GF-D8 (cell line): ENCODE measurements around the gene EML1.

Experiments
- DNase-seq: peaks from one replicate; lab custom pipeline; 2025; lab: John Stamatoyannopoulos, UW

The EML1 gene

GRCh38 chr14:99872786-99873440 is 79.7 kb downstream of the EML1 start:
- DNase-seq, result no peak

GRCh38 chr14:99873653-99874052 is 80.4 kb downstream of the EML1 start:
- DNase-seq, result no peak

- DNase-seq, result no peak
These were observed 81.1 kb downstream of the EML1 start for GRCh38 chr14:99874306-99874705.

- no peak for DNase-seq
These were observed 82.2 kb downstream of the EML1 start for GRCh38 chr14:99875421-99875820.

- no peak for DNase-seq
These were observed 82.6 kb downstream of the EML1 start for GRCh38 chr14:99875836-99876235.

GRCh38 chr14:99876406-99876805 is 83.2 kb downstream of the EML1 start:
- DNase-seq, result no peak

GRCh38 chr14:99878563-99878962 is 85.3 kb downstream of the EML1 start:
- no peak for DNase-seq

GRCh38 chr14:99879401-99880295 is 86.4 kb downstream of the EML1 start:
- DNase-seq, result no peak

GRCh38 chr14:99880651-99881420 is 87.6 kb downstream of the EML1 start:
- no peak for DNase-seq

GRCh38 chr14:99883866-99884650 is 90.8 kb downstream of the EML1 start:
- DNase-seq, result no peak

GRCh38 chr14:99884834-99885648 is 91.8 kb downstream of the EML1 start:
- no peak for DNase-seq

GRCh38 chr14:99885649-99885958 is 92.4 kb downstream of the EML1 start:
- DNase-seq, result no peak

GRCh38 chr14:99887407-99887806 is 94.2 kb downstream of the EML1 start:
- no peak for DNase-seq

GRCh38 chr14:99888149-99888548 is 94.9 kb downstream of the EML1 start:
- no peak for DNase-seq

- DNase-seq, result no peak
These were observed 96.1 kb downstream of the EML1 start for GRCh38 chr14:99889268-99889667.

- DNase-seq, result no peak
These were observed 98.1 kb downstream of the EML1 start for GRCh38 chr14:99891266-99891665.

GRCh38 chr14:99891900-99892299 is 98.7 kb downstream of the EML1 start:
- no peak for DNase-seq

GRCh38 chr14:99892406-99892805 is 99.2 kb downstream of the EML1 start:
- DNase-seq, result no peak

- no peak for DNase-seq
These were observed 103.1 kb downstream of the EML1 start for GRCh38 chr14:99896361-99896760.

GRCh38 chr14:99899578-99900178 is 106.5 kb downstream of the EML1 start:
- DNase-seq, result no peak

- DNase-seq, result no peak
These were observed 109.7 kb downstream of the EML1 start for GRCh38 chr14:99902925-99903324.
